ENCODE measurements around the gene LETM1. TPM values are rescaled to one million over a fixed set of nuclear protein-coding genes. Genes with fewer than 3 reads are reported as not detected.
A peak's percentile ranks its signal among the peaks of the same experiment; 100 is the strongest.

LETM1 gene
- total RNA-seq, 1 donor from 2014 or later, result 16.9 TPM

DNA sequence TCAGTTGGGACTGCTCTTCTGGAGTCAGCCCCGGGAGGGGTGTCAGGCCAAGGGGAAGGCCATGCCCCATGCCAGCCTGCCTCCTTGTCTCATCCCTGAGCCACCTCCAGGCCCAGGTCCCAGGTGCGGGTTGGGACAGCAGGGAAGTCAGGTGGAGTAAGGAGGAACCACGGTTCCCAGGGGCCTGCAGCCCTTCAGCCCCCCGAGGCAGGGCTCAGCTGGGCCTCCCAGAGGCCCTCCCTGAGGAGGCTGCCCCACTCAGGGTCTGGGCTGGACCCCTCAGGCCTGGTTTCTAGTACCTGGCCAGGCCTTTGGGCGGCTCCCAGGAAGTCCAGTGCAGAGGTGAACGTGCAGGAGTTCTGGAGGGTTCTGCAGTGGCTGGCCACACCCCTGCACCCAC is 86.3 kb downstream of the LETM1 start:
- TF ChIP-seq EZH2phosphoT487 (IDR thresholded peaks at IDR 0.05) (no peak), EZH2 (IDR thresholded peaks at IDR 0.05) (no peak), CTCF (IDR thresholded peaks at IDR 0.05) (no peak)
- no peaks in the 10 kb centered on the region for H3K36me3 ChIP-seq
- no peak overlapping the region for H3K27ac Mint-ChIP-seq
- H3K4me3 ChIP-seq, result no peak overlapping the region
- H3K27ac ChIP-seq, result no peak overlapping the region
- H3K79me2 ChIP-seq (ENCODE audit: low read depth), result no peaks in the 10 kb centered on the region
- no peaks in the 10 kb centered on the region for H3K9me3 ChIP-seq (ENCODE audit: low read depth)
- peaks cover 24% of the 10 kb centered on the region for H3K27me3 ChIP-seq
- H3K4me2 ChIP-seq, result peak overlapping the region; percentile 51
- no peak overlapping the region for H3K4me3 Mint-ChIP-seq
- no peak for DNase-seq (ENCODE audit: low spot score)
- H4K20me1 ChIP-seq (ENCODE audit: low read depth), result peaks cover 53% of the 10 kb centered on the region
- peaks cover 24% of the 10 kb centered on the region for H3K4me1 Mint-ChIP-seq
- peaks cover 32% of the 10 kb centered on the region for H3F3A ChIP-seq (ENCODE audit: low read depth)
- H2AFZ ChIP-seq (replicated peaks), result no peak overlapping the region
- peaks cover 10% of the 10 kb centered on the region for H3K27me3 Mint-ChIP-seq (ENCODE audit: insufficient read depth, low read depth)
- H3K36me3 Mint-ChIP-seq, result no peaks in the 10 kb centered on the region
- H3K9ac ChIP-seq, result no peak overlapping the region
- no peaks in the 10 kb centered on the region for H3K9me3 Mint-ChIP-seq
- peaks cover 62% of the 10 kb centered on the region for H3K4me1 ChIP-seq

DNA sequence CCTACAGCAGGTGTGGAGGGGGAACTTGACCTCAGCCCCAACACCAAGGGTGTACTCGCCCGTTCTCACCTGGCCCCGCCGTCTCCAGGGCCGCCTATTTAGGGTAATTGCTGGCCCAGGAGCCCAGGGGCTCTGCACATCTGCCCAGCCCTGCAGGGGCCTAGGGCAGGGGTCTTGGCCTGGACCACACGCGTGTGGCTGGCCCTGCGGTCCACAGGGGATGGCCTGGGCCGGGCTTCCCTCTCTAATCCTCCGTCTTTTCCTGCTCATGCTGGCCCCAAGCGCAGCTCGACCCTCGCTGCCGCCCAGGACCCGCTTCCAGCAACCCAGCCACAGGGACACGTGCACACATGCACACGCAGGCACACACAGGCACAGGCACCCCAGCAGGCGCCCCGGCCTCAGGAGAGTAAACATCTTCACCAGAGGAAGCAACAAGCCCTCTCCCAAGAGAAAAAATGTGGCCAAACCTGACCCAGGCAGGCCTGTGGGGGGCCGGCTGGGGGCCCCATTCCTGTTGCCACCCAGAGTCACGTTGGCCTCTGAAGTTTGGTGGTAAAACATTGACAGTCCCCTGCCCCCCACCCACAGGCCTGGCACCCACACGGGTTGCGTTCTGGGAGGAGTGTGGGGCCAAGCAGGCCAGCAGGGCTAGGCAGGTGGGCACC is 87.5 kb downstream of the LETM1 start:
- peak overlapping the region; percentile 83 for H3K4me3 Mint-ChIP-seq
- peaks cover 32% of the 10 kb centered on the region for H3F3A ChIP-seq (ENCODE audit: low read depth)
- H3K27me3 Mint-ChIP-seq (ENCODE audit: insufficient read depth, low read depth), result peaks cover 8% of the 10 kb centered on the region
- no peaks in the 10 kb centered on the region for H3K9me3 Mint-ChIP-seq
- H3K27me3 ChIP-seq, result peaks cover 36% of the 10 kb centered on the region
- TF ChIP-seq CTCF (IDR thresholded peaks at IDR 0.05) (no peak), EZH2 (IDR thresholded peaks at IDR 0.05) (no peak), EZH2phosphoT487 (IDR thresholded peaks at IDR 0.05) (no peak)
- H3K36me3 Mint-ChIP-seq, result no peaks in the 10 kb centered on the region
- H3K9me3 ChIP-seq (ENCODE audit: low read depth), result no peaks in the 10 kb centered on the region
- peaks cover 53% of the 10 kb centered on the region for H4K20me1 ChIP-seq (ENCODE audit: low read depth)
- no peak overlapping the region for H2AFZ ChIP-seq (replicated peaks)
- peak; percentile 56 for DNase-seq (ENCODE audit: low spot score)
- no peak overlapping the region for H3K27ac ChIP-seq
- H3K9ac ChIP-seq, result no peak overlapping the region
- no peaks in the 10 kb centered on the region for H3K36me3 ChIP-seq
- peak overlapping the region; percentile 57 for H3K27ac Mint-ChIP-seq
- peak overlapping the region; percentile 84 for H3K4me2 ChIP-seq
- peak overlapping the region; percentile 45 for H3K4me3 ChIP-seq
- H3K4me1 ChIP-seq, result peaks cover 66% of the 10 kb centered on the region
- peaks cover 24% of the 10 kb centered on the region for H3K4me1 Mint-ChIP-seq
- no peaks in the 10 kb centered on the region for H3K79me2 ChIP-seq (ENCODE audit: low read depth)

DNA sequence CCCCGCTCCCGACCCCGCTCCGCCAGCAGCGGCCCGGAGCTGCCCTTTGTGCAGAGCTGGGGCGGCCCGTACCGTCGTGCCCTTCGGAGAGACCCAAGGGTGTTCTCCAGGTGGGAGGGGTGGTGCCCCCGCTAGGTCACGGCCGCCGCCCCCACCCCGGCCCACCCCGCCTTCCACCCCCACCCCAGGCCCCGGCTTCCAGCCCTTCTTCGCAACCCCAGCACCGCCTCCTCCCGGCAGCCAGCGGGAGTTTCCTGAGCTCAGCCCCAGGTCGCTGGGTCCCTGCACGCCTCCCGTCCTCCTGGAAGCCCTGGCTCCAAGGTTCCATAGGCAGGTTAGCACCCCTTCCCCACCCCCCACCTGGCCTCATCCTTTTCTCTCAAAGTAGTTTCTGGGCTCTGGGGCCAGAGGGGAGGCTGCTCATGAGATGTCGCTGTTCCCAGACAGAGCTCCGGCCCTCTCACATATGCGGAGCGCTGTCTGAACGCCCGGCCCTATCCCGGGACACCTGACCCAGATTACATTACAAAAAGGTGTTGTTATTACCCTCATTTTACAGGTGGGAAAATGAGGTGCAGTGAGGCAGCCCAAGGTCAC is 88.1 kb downstream of the LETM1 start:
- peaks cover 66% of the 10 kb centered on the region for H3K4me1 ChIP-seq

More for the DNA sequence above, 88.1 kb downstream of the LETM1 start:
- Histone ChIP-seq H3K27ac (no peak overlapping the region), H2AFZ (replicated peaks) (no peak overlapping the region), H3F3A (ENCODE audit: low read depth) (peaks cover 32% of the 10 kb centered on the region), H3K4me3 (peak overlapping the region; percentile 45), H3K79me2 (ENCODE audit: low read depth) (no peaks in the 10 kb centered on the region), H3K27me3 (peaks cover 42% of the 10 kb centered on the region), H3K9ac (no peak overlapping the region), H4K20me1 (ENCODE audit: low read depth) (peaks cover 53% of the 10 kb centered on the region), H3K9me3 (ENCODE audit: low read depth) (no peaks in the 10 kb centered on the region), H3K36me3 (no peaks in the 10 kb centered on the region), H3K4me2 (peak overlapping the region; percentile 84)
- TF ChIP-seq CTCF (IDR thresholded peaks at IDR 0.05) (peak; percentile 51), EZH2phosphoT487 (IDR thresholded peaks at IDR 0.05) (no peak)
- Mint-ChIP-seq H3K27me3 (ENCODE audit: insufficient read depth, low read depth) (peaks cover 8% of the 10 kb centered on the region), H3K4me3 (peak overlapping the region; percentile 83), H3K36me3 (no peaks in the 10 kb centered on the region), H3K4me1 (peaks cover 24% of the 10 kb centered on the region), H3K27ac (peak overlapping the region; percentile 25), H3K9me3 (no peaks in the 10 kb centered on the region)
- peak; percentile 78 for DNase-seq (ENCODE audit: low spot score)

All from neural progenitor cell (in vitro differentiated cells).